ENCODE measurements around the gene IL18BP. TPM values are rescaled to one million over a fixed set of nuclear protein-coding genes. Genes with fewer than 3 reads are reported as not detected.

The IL18BP gene
- total and polyA plus RNA-seq, 2 experiments from 2014 or later: 1.2 to 7.3 TPM

- Histone ChIP-seq H3K27me3 (no peaks in the 10 kb centered on the region), H3K27ac (no peak overlapping the region)
Measured at GRCh38 chr11:71963468-71963867, 35.2 kb upstream of the IL18BP start.

GRCh38 chr11:71964641-71965040 lies 34.1 kb upstream of the IL18BP start:
- TF ChIP-seq CTCF (IDR thresholded peaks at IDR 0.05; ENCODE audit: low read depth, low read length): no peak
- H3K36me3 ChIP-seq: peaks cover 19% of the 10 kb centered on the region
- H3K4me1 ChIP-seq (ENCODE audit: low read depth): no peaks in the 10 kb centered on the region
- no peak overlapping the region for H3K4me3 ChIP-seq
- H3K27me3 ChIP-seq: no peaks in the 10 kb centered on the region
- DNase-seq (ENCODE audit: low read depth in 1 of 2, low spot score in 1 of 2): no peak
- H3K9me3 ChIP-seq (ENCODE audit: low read depth): no peaks in the 10 kb centered on the region
- no peak overlapping the region for H3K27ac ChIP-seq

More at GRCh38 chr11:71963468-71963867, 35.2 kb upstream of the IL18BP start:
- DNase-seq (ENCODE audit: low read depth in 1 of 2, low spot score in 1 of 2): no peak
- Histone ChIP-seq H3K9me3 (ENCODE audit: low read depth) (no peaks in the 10 kb centered on the region), H3K4me1 (ENCODE audit: low read depth) (no peaks in the 10 kb centered on the region), H3K36me3 (peaks cover 17% of the 10 kb centered on the region), H3K4me3 (no peak overlapping the region)
- TF ChIP-seq CTCF (IDR thresholded peaks at IDR 0.05; ENCODE audit: low read depth, low read length): no peak

GRCh38 chr11:71971680-71972079 lies 27.0 kb upstream of the IL18BP start:
- Histone ChIP-seq H3K27ac (no peak overlapping the region), H3K27me3 (no peaks in the 10 kb centered on the region), H3K4me1 (ENCODE audit: low read depth) (no peaks in the 10 kb centered on the region), H3K9me3 (ENCODE audit: low read depth) (no peaks in the 10 kb centered on the region), H3K36me3 (peaks cover 12% of the 10 kb centered on the region), H3K4me3 (no peak overlapping the region)
- no peak for TF ChIP-seq CTCF (IDR thresholded peaks at IDR 0.05; ENCODE audit: low read depth, low read length)
- DNase-seq (ENCODE audit: low read depth in 1 of 2, low spot score in 1 of 2): no peak

GRCh38 chr11:71976551-71976950 lies 22.2 kb upstream of the IL18BP start:
- H3K9me3 ChIP-seq (ENCODE audit: low read depth): no peaks in the 10 kb centered on the region
- H3K27me3 ChIP-seq: no peaks in the 10 kb centered on the region
- DNase-seq (ENCODE audit: low read depth in 1 of 2, low spot score in 1 of 2): no peak
- no peak overlapping the region for H3K27ac ChIP-seq
- peaks cover 3% of the 10 kb centered on the region for H3K36me3 ChIP-seq
- H3K4me1 ChIP-seq (ENCODE audit: low read depth): no peaks in the 10 kb centered on the region
- no peak overlapping the region for H3K4me3 ChIP-seq
- TF ChIP-seq CTCF (IDR thresholded peaks at IDR 0.05; ENCODE audit: low read depth, low read length): no peak

- DNase-seq (ENCODE audit: low read depth in 1 of 2, low spot score in 1 of 2): no peak
- TF ChIP-seq CTCF (IDR thresholded peaks at IDR 0.05; ENCODE audit: low read depth, low read length): no peak
- Histone ChIP-seq H3K9me3 (ENCODE audit: low read depth) (no peaks in the 10 kb centered on the region), H3K4me3 (no peak overlapping the region), H3K4me1 (ENCODE audit: low read depth) (no peaks in the 10 kb centered on the region), H3K27ac (peak overlapping the region; percentile 51), H3K36me3 (peaks cover 3% of the 10 kb centered on the region), H3K27me3 (no peaks in the 10 kb centered on the region)
Measured at GRCh38 chr11:71977090-71977489, 21.6 kb upstream of the IL18BP start.
